ENCODE data around the gene CALR3. TPM values are rescaled to one million over a fixed set of nuclear protein-coding genes. Genes with fewer than 3 reads are reported as not detected.

CALR3 gene
- total and polyA plus RNA-seq, 2 of the 8 experiments (the other 6 are each of a cell fraction or from before 2014, with no cell fraction given), result 0.11 to 0.32 TPM

DNA sequence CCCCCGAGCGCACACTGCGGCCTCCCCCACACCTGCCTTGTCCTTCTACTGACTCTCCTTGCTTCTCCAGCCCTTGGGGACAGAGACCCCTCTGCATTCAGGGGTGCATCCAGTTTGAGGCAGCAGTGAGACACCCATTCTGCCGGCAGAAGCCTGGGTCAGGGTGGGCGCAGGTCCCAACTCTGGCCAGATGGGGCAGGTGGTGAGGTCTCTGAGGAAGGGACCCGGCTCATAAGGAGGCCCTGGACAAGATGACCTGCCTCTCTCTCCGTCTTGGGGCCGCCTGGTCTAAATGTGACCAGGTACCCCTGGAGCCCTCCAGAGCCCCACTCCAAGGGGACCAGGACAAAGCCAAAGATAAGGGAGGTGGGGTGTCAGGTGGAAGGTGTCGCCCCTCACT is 40.2 kb upstream of the CALR3 start:
- H2AK5ac ChIP-seq (ENCODE audit: low read depth, low read length), result no peak overlapping the region
- no peaks in the 10 kb centered on the region for H3K27me3 ChIP-seq (replicated peaks in 1 of 4; ENCODE audit: control insufficient read depth in 3 of 4, extremely low read depth in 1 of 4, insufficient read depth in 3 of 4, low read length in 3 of 4)
- no peak overlapping the region for H3K14ac ChIP-seq (ENCODE audit: insufficient read length)
- no peak overlapping the region for H3K4me2 ChIP-seq (ENCODE audit: insufficient read depth in 1 of 2, low read depth in 2 of 2, low read length in 2 of 2)
- peaks cover 25 to 44% of the 10 kb centered on the region in 2 experiments for H4K20me1 ChIP-seq (replicated peaks in 1 of 2; ENCODE audit: control insufficient read depth in 1 of 2, insufficient read depth in 2 of 2, low read length in 2 of 2)
- no peak overlapping the region for H2BK5ac ChIP-seq (ENCODE audit: low read depth, low read length)
- WGBS, 2 experiments (ENCODE audit: extremely low coverage in 1 of 2, insufficient coverage in 1 of 2, insufficient read length in 1 of 2, insufficient replicate concordance in 2 of 2, low coverage in 1 of 2, low lambda C conversion rate in 2 of 2, missing lambda C conversion rate in 1 of 2), result 97% methylated on average over 9 of the region's 9 CpGs; no CpG with 5 or more reads in 1 of the 2 experiments
- CTCF ChIA-PET (ENCODE audit: partially characterized antibody), result interaction anchor here (1.0 kb wide), 3 partner anchors 12 to 94 kb away, joined by 3 to 4 read pairs (median 3); no protein-coding TSS in a partner anchor
- H3K23ac ChIP-seq (ENCODE audit: insufficient read length), result no peak overlapping the region
- FAIRE-seq (no peak), DNase-seq (ENCODE audit: low read depth in 1 of 2, low spot score in 2 of 2) (no peak)
- no peaks in the 10 kb centered on the region for H3K9me3 ChIP-seq (ENCODE audit: insufficient read depth in 2 of 2, low read depth in 1 of 2, low read length in 1 of 2)
- no peak overlapping the region for H2BK120ac ChIP-seq (replicated peaks; ENCODE audit: low read depth, low read length)
- no peak overlapping the region for H2BK20ac ChIP-seq (ENCODE audit: low read length)
- no peak overlapping the region for H3K9ac ChIP-seq (replicated peaks in 1 of 4; ENCODE audit: extremely low read depth in 1 of 4, low read depth in 3 of 4, low read length in 3 of 4)
- 0 out of 2 replicates have a peak, but pooled peaks cover under 1% of the 10 kb centered on the region for H3K23me2 ChIP-seq (ENCODE audit: low read depth, low read length)
- no peak overlapping the region for H3K56ac ChIP-seq (replicated peaks; ENCODE audit: insufficient read length, low read depth, low read length)
- no peak overlapping the region for H2BK15ac ChIP-seq (ENCODE audit: low read length)
- H3K4ac ChIP-seq (replicated peaks; ENCODE audit: insufficient read length, low read depth, low read length), result no peak overlapping the region
- H3K36me3 ChIP-seq (ENCODE audit: control insufficient read depth in 2 of 4, insufficient read depth in 4 of 4, low read length in 3 of 4), result peaks cover 21 to 63% (median 47%) of the 10 kb centered on the region in 4 experiments
- no peak overlapping the region for H4K91ac ChIP-seq (replicated peaks; ENCODE audit: insufficient read length, low read length)
- no peak for TF ChIP-seq GABPA (IDR thresholded peaks at IDR 0.05; ENCODE audit: borderline replicate concordance, insufficient read depth, low read length)
- TF ChIP-seq EGR1 (IDR thresholded peaks at IDR 0.05; ENCODE audit: borderline replicate concordance, low read depth, low read length), result no peak
- TF ChIP-seq HDAC2 (IDR thresholded peaks at IDR 0.05; ENCODE audit: borderline replicate concordance in 1 of 2, low read depth in 2 of 2, low read length in 2 of 2), result no peak
- TF ChIP-seq SAP30 (IDR thresholded peaks at IDR 0.05; ENCODE audit: insufficient read depth, insufficient replicate concordance, low read length), result no peak
- TF ChIP-seq CTCF (IDR thresholded peaks at IDR 0.05; ENCODE audit: control extremely low read depth in 1 of 3, insufficient read depth in 1 of 3, low read depth in 1 of 3, low read length in 3 of 3), result peak in 1 of 3 experiments; percentile 7; a peak in 1 of 4 replicates
- no peak for TF ChIP-seq RNF2 (IDR thresholded peaks at IDR 0.05; ENCODE audit: borderline replicate concordance, low read depth, low read length, missing control alignments, poor library complexity, severe bottlenecking)
- no peak overlapping the region for H3K4me3 ChIP-seq (ENCODE audit: extremely low read depth in 1 of 4, insufficient read depth in 2 of 4, low read depth in 3 of 4, low read length in 4 of 4)
- no peak overlapping the region for H2BK12ac ChIP-seq (ENCODE audit: low read depth, low read length)
- peaks cover 27 to 50% of the 10 kb centered on the region in 2 experiments for H3K79me2 ChIP-seq (ENCODE audit: control insufficient read depth in 1 of 2, insufficient read depth in 2 of 2, low read length in 2 of 2)
- no peak overlapping the region for H2AFZ ChIP-seq (ENCODE audit: low read length)
- H3K27ac ChIP-seq (ENCODE audit: low read depth, low read length), result no peak overlapping the region
- peaks cover 12% of the 10 kb centered on the region for H3K79me1 ChIP-seq (ENCODE audit: low read depth, low read length)
- H4K8ac ChIP-seq (ENCODE audit: extremely low read depth, insufficient read depth, low read length), result no peak overlapping the region
- peaks cover 0 to 4% (median 3%) of the 10 kb centered on the region in 4 experiments; a peak in 4 of 7 replicates for H3K4me1 ChIP-seq (replicated peaks in 1 of 4; ENCODE audit: control insufficient read depth in 3 of 4, insufficient read depth in 4 of 4, low read length in 3 of 4)
- POLR2A ChIA-PET (ENCODE audit: partially characterized antibody), result interaction anchor here (0.5 to 6.2 kb wide), 4 partner anchors 9 to 127 kb away, joined by 3 to 34 read pairs (median 8); partner anchors contain the start of gene SMIM7
- no peak overlapping the region for H4K5ac ChIP-seq (ENCODE audit: insufficient read length, low read depth, low read length)
- H3K18ac ChIP-seq (ENCODE audit: extremely low read depth, low read length), result no peak overlapping the region

Measured in H1 (cell line).